Tracheal epithelial cell (primary cell): ENCODE data around the gene NIBAN1. TPM values are rescaled to one million over a fixed set of nuclear protein-coding genes. Genes with fewer than 3 reads are reported as not detected.

Experiments used
- total RNA-seq: library from RNA; depleted of rRNA; stranded (reverse); fragments of >200 nt; gene quantifications from 2 replicates; pipeline ENCODE4 v1.2.1, GENCODE V29; 2014

Gene NIBAN1
- 41.2 and 87.8 TPM in 2 replicates for total RNA-seq

DNA sequence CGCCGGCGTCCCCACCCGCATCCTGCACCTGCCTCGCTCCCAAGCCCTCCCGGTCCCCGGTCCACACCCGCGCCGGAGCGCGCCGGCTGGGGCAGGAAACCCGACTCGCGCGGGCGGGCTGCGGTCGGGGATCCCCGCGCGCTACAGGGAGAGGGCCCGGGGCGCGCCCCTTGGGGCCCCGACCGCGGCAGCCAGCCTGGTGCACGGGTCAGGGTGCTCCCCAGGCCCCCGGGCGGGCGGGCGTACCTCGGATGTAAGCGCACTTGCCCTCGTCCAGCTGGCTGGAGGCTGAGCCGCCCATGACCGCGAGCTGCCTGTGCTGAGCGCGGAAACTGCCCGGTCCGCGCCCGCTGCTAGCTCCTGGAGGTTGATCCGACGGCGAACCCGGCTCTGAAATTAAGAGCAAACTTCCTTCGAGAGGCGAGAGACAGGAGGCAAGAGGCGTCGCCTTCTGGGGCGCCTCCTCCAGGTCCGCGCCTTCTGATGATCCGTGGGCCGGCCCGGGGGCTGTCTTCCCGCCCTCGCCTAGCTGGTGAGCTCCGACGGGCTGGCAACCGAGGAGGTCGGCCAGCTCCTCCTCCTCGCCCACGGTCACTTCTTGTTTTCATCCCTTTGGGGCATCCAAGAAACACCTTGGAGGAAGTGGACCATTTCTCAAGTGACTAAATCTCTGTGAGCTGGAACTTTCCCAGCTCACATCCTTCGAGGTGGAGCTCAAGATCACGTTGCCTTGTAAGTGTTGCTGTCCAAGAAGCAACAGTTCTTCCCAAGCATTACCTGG lies at the start of gene NIBAN1:
TSS of gene NIBAN1 (minus strand) at position 453 of the 781 bp plus-strand sequence. CDS start at position 301, 152 bp downstream.

Other genes starting within 250 kb of the NIBAN1 start
- gene EDEM3, start 219.7 kb downstream of the NIBAN1 start, total RNA-seq, result 35.4 and 37.7 TPM in 2 replicates
- gene RNF2, start 71.0 kb upstream of the NIBAN1 start, total RNA-seq, result 18.8 and 22.9 TPM in 2 replicates
- 14.5 and 28.8 TPM in 2 replicates for gene TRMT1L, start 182.4 kb upstream of the NIBAN1 start, total RNA-seq
- 3.0 and 3.4 TPM in 2 replicates for gene SWT1, start 182.7 kb upstream of the NIBAN1 start, total RNA-seq